GM18907 (cell line): ENCODE data around the gene NRSN1.

ENCODE experiments used
- ATAC-seq: cut with Tn5 transposase; IDR thresholded peaks from one replicate; pipeline ENCODE4 v1.9.1; 2021; ENCODE audit warnings: mild to moderate bottlenecking, moderate library complexity; ENCODE audit not compliant: unreplicated experiment

NRSN1 gene, protein sequence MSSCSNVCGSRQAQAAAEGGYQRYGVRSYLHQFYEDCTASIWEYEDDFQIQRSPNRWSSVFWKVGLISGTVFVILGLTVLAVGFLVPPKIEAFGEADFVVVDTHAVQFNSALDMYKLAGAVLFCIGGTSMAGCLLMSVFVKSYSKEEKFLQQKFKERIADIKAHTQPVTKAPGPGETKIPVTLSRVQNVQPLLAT

GRCh38 chr6:24125980-24126379, at the start of gene NRSN1:
Gene NRSN1 (plus strand): TSS chr6:24126215. CDS start chr6:24134328, 8,113 bp downstream.
- ATAC-seq: no peak

GRCh38 chr6:24078200-24078599, 47.8 kb upstream of the NRSN1 start:
- ATAC-seq: no peak

DNA sequence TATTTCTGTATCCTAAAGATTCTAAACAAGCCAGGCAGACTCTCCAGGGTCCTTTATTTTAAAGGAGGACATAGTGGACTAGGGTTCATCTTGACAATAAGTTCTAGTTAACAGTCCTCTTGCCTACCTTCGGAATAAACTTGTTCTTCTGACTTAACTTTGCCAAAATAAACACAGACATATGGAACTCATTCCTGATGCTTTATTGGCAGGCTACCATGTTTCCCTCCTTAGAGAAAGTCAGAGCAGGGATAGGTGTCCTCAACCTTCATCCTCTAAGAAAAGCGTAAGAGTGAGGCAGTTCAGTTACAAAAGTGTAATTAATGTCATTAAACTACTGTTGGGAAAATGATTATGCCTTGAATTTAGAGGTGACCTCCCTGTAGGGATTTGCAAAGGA, 46.9 kb upstream of the NRSN1 start:
- no peak for ATAC-seq

GRCh38 chr6:24080711-24081110, 45.3 kb upstream of the NRSN1 start:
- ATAC-seq: no peak

DNA sequence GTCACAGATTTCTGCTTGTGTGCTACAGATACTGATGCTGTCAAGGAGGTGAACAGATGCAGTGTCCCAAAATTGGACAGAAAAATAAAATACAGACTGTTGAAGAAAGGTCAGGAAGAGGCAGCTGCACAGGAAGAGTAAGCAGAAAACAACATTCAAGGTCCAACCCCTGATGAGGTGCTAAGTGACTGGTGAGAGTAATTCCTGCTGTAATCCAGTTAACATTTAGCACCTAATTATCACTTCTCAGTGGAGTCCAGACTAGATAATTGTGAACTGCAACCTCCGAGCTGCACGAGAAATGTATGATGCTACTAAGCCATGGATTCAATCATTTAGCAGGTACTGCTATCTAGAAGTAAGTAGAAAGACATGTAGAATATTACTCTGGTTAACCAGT, 36.3 kb upstream of the NRSN1 start:
- no peak for ATAC-seq

- ATAC-seq: no peak
Observed at GRCh38 chr6:24092407-24092806, 33.6 kb upstream of the NRSN1 start.

GRCh38 chr6:24093381-24093780, 32.6 kb upstream of the NRSN1 start:
- ATAC-seq: no peak

GRCh38 chr6:24099181-24099580, 26.8 kb upstream of the NRSN1 start:
- ATAC-seq: peak; percentile 71

DNA sequence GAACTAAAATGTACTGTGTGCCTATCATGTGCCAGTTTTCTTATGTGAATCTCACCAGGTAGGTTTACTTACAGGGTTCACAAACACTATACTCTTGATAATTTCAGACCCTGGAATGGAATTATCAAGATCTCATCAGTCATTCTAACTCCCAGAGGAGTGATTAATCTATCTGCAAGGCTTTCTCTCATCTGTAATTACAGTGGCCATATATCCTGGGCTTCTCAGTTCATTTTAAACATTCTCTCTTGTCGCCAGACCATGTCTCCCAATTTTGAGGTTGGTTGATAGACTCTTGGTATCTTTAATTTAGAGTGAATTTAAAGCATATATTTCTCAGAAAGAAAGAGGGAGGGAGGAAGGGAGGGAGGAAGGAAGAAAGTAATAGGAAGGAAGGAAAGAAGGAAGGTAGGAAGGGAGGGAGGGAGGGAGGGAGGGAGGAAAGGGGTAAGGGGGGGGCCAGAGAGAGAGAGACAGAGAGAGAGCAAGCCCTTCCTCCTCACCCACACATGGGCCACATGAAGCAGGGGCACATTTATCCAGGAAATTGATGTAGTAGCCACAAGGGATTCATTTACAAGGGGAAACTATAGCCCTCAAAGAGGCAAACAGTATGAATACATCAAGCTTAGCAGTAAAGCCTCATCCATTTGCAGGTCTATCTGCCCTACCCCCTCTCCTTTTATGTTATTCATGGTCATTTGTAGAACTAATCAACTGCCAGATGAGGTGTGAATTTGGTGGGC, 25.8 kb upstream of the NRSN1 start:
- no peak for ATAC-seq

DNA sequence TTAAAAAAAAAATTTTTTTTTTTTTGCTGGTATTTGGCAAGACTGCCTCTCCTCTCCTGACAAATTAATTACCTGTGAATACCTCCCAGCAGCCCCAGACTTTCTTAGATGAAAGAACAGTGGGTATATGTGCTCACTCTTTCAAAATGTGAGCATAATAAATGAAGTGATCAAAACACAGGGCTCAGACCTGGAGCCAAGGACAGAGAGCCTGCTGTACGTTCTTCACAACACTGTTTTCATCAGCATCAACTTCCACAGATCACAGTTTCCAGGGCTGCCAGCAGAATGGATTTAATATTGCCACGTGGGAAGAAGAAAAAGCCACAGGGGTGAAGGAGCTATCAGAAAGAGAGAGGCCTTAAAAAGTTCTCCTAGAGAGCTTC, 25.3 kb upstream of the NRSN1 start:
- ATAC-seq: no peak

GRCh38 chr6:24105191-24105590, 20.8 kb upstream of the NRSN1 start:
- ATAC-seq: no peak

DNA sequence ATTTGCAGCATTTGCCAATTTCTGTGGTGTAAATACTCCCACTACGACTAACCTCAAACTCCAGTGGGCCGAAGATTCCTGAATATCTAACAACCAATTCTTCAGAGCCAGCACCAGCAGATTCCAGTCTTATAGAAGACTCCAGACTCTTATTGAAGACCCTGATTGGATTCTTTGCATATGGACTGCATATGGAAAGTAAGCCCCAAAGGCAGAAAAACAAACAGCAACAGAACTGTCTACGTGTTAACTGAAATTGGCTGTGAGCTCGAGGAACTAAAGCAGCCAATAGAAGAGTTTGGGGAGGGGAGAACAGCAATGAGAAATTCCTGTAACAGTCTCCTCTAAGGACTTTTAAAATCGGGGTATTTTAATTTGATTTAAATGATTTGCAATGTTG, 19.7 kb upstream of the NRSN1 start:
- ATAC-seq: no peak

- no peak for ATAC-seq
Observed at GRCh38 chr6:24107294-24107693, 18.7 kb upstream of the NRSN1 start.

DNA sequence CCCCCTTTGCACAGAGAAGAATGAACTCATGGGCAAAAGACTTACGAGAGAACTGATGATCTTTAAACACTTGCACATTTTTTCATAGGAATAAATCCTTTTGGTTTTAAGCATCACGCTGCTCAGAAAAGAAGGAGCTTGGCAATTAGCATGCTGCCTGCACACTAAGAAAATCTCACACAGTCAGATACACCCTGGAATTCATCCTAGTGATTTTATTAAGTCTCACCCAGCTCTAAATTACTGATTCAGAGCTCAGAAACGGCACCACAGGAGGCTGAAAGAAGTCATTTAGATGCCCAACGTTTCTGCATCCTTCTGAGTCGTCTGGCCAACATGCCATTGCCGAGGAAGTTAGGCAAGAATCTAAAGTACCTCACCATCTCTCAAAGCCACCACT, 18.0 kb upstream of the NRSN1 start:
- ATAC-seq: no peak

DNA sequence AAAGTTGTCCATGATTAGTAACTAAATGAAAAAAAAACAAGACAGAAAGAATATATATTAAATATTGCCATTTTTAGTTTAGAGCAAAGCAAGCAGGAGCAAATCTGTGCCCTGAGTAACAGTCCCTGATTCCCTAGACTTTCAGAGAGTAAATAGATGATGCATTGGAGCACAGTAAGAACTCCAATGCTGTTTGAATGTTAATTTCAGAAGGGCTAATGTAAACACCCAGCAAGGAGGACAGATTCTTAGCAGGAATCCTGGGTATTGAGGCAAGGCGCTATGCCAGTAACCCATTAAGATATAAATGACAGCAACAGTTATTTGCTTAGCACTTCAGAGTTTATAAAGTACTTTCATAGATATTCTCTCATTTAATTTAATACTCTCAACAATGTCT, 15.6 kb upstream of the NRSN1 start:
- ATAC-seq: no peak

DNA sequence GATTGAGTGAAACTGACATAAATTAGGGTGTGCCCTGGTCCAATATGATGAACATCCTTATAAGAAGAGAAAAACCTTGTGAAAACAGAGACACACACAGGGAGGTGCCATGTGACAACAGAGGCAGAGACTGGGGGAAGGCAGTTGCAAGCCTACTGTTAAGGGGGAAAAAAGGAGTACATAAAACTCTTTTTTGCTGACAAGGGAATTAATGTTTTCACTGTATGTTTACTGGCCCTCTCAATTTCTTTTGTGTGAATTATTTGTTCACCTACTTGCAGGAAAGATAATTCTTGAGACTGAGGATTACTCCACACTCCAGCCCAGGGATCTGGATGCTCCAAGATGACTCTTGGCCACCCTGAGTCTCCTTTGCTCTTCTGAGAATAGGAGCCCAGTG, 12.1 kb upstream of the NRSN1 start:
- no peak for ATAC-seq

DNA sequence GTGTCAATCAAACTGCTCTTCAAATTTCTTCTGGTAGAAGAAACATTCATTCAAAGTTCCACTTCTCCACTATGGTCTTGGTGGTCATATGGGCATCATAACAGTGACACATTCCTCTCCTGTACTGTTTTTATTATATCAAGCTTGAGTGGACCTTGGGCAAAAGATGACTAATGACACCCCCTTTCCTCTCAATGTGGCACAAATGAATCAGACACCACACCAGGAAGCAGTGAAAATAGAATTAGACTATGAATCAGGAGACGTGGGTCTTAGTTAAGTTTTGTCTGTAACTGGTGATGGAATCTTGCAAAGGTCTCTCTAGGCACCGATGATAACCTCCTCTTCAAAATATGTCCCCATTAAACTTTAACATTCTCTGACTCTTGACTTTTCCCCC, 9.0 kb upstream of the NRSN1 start:
- no peak for ATAC-seq

- ATAC-seq: no peak
Observed at GRCh38 chr6:24122139-24122538, 3.9 kb upstream of the NRSN1 start.

GRCh38 chr6:24126586-24127192, 674 bp downstream of the NRSN1 start:
- no peak for ATAC-seq

- ATAC-seq: no peak
Observed at GRCh38 chr6:24127316-24127715, 1.3 kb downstream of the NRSN1 start.

- ATAC-seq: no peak
Observed at GRCh38 chr6:24131751-24132150, 5.7 kb downstream of the NRSN1 start.

DNA sequence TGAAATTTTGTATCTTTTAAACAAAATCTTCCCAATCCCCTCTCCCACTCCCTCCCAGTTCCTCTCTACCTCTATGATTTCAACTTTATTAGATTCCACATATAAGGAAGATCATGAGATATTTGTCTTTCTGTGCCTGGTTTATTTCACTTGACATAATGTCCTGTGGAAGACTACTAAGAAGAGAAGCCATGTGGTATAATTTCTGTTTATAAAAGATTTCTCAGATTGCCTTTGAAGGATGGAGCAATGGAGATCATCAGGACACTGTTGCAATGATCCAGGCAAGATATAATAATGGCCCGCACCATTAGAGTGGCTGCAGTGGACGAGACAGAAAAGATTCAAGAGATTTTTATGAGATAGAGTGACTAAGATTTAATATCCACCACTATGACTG, 13.1 kb downstream of the NRSN1 start:
- ATAC-seq: no peak
